ENCODE measurements around the gene SPATA17. TPM values are rescaled to one million over a fixed set of nuclear protein-coding genes. Genes with fewer than 3 reads are reported as not detected.

SPATA17 gene
- total RNA-seq, 1 donor from 2014 or later: 0.40 TPM

DNA sequence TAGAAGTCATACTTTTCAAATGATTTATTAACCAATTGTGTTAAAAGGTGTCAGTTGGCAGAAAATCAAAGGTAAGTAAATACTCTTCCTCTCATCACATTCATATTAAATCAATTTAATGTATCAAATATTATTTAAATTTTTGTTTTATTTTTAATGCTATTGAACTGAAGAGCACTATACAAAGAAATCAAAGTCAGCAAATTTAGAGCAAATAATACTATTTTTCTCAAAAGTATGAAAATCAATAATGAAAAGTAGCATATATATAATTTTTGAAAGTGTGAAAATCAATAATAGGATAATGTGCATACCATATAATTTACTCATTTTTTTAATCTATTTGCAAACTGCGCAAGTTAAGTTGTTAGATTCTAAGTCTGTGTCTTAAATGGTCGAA, 181.0 kb downstream of the SPATA17 start:
- intact Hi-C loops (cut with DNase I): no loop called here
- no peak for DNase-seq (ENCODE audit: low spot score)
- no peak for ATAC-seq

DNA sequence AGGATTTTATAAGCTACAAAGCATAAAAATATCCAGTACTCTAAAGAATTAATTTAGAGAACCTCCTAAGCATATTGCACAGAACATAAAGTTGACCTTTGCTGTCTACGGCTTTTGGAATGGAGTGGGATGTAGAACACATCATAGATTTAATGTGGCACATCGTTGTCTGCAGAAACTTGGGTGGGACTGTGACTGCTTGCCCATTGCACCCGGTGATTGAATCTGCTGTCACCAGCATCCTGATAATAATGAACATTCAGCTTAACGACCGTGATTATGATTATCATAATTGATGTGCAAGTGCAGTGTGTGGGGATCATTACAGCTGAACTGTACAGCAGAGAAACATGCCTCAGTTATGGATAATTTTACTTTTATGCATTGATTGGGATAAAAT, 181.9 kb downstream of the SPATA17 start:
- ATAC-seq: no peak
- DNase-seq (ENCODE audit: low spot score): no peak
- intact Hi-C loops (cut with DNase I): no loop called here

DNA sequence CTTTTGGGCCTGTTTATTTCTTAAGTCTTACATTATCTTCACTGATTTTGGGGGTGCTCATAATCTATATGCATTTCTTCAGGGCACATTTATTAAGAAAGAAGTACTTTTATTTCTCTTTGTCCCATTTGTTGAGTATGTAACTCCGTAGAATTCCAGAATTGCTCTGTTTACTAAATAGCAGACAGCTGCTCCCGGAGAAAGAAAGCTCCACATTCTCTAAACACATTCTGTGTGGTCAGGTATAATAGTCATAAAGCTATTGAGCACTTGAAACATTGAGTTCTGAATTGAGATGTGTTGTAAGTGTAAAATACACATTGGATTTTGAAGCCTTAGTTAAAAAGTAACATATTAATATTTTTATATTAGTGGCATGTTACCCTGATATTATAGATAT, 206.5 kb downstream of the SPATA17 start:
- ATAC-seq (no peak), DNase-seq (ENCODE audit: low spot score) (no peak)
- intact Hi-C loops (cut with DNase I): no loop called here

DNA sequence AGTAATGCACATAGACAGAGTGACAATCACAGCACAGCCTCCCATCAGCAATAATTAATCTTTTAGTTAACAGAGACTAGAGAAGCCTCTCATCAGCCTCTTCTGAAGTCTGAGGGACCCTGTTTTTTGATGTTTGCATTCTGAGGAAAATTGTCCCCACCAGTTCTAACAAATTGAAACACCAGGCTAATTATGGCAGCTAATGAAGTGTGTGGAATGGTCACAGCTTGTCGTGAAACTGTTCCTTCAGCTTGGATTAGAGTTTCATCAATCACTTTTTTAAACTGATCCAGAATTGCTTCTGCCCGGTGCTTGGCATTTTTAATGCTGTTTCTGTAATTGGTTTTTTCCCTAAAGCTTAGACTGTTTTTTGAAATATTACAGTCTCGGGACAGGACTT, 208.0 kb downstream of the SPATA17 start:
- DNase-seq (ENCODE audit: low spot score): no peak
- intact Hi-C loops (cut with DNase I): no loop called here
- no peak for ATAC-seq

DNA sequence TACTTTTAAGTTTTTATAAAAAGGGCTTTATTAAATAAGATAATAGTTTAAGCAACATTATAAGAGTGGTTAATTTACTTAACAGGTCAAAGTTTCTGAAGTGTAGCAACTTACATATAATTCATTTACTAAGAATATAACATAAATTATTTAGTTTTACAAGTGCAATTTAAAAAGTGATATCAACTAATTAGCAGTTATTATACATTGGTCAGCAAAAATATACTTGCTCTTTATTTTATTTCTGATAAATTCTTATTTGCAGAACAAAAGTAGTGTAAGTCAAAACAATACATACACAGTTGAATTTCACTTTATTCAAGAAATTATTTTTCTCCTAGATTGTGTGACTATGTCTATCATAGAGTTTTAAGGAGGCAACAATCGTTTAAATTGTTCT, 215.6 kb downstream of the SPATA17 start:
- DNase-seq (ENCODE audit: low spot score) (no peak), ATAC-seq (no peak)
- intact Hi-C loops (cut with DNase I): no loop called here

DNA sequence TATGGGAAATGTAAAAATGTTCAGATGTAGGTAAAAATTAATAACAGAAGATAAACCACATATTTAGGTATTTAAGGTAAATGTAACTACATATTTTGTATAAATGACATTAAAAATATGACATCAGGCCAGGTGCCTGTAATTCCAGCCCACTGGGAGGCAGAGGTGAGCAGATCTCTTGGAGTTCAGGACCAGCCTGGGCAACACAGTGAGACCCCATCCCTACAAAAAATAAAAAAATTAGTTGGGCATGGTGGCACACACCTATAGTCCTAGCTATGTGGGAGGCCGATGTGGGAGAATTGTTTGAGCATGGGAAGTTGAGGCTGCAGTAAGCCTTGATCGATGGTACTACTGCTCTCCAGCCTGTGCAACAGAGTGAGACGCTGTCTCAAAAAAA, 216.5 kb downstream of the SPATA17 start:
- DNase-seq (ENCODE audit: low spot score) (no peak), ATAC-seq (no peak)
- intact Hi-C loops (cut with DNase I): no loop called here

DNA sequence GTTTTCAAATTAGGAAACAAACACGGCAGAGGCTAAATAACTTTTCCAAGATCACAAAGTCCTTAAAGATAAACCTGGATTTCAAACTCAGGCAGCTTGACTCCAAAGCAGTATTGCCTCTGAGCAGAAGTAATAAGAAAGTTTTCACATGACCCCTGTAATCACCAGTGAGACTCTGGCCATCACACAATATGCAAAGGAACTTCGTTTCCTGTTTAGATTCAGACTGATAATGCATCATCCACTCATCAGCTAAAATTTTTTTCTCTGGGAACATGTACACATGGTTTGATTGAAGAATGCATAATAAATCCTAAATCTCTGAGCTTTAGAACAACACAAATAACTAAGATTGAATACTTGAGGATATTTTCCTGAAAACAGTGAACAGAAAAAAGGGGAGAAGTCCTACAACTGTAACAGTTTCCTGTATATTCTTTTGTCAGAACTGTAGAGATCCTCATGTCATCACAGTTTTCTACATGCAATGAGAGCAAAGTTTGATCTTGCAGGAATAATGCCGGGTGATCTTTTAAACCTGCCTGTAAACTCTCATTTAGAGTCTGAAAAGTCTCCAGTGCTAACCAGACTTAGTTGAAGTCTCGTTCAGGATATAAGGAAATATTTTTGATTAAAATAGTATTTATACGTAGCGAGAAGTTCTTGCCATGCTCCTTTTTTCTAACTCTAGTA, 225.3 kb downstream of the SPATA17 start:
- intact Hi-C loops (cut with DNase I): no loop called here
- DNase-seq (ENCODE audit: low spot score): no peak
- no peak for ATAC-seq

DNA sequence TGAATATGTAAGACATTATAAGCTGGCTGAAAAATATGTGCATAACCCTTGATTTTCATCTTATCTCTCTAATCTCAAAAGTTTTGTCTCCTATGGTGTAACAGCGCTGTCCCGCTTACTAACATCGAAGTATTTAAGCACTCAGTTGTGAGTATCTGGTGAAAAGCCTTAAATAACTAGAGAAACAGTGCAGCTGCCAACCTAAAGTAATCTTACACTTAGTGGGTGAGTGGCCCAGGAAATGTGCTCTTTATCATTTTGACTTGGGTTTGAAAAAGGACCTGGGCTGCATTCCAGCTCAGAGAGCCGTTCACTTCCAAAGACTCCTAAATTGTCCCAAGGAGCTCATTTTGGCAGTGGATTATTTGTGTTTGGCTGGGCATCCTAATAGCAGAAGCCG, 225.9 kb downstream of the SPATA17 start:
- DNase-seq (ENCODE audit: low spot score) (no peak), ATAC-seq (no peak)
- intact Hi-C loops (cut with DNase I): no loop called here

DNA sequence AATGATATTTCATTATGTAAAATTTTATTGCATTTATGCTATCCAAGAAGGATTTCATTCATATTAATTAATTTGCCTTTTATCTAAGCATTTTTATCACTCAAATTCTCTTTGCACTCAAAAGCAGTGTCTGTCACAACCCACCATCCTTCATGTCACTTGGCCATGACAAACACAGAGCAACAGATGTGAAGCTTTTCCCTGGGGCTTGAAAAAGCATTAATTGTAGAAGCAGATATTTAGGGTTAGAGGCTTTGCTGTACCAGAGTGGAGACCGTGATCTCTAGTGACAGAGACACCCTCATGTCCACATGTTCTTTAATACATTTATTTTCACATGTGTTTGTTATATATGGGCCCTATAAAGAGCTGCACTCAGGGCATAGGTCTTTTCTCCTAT, 230.5 kb downstream of the SPATA17 start:
- ATAC-seq: no peak
- no peak for DNase-seq (ENCODE audit: low spot score)
- intact Hi-C loops (cut with DNase I): no loop called here

DNA sequence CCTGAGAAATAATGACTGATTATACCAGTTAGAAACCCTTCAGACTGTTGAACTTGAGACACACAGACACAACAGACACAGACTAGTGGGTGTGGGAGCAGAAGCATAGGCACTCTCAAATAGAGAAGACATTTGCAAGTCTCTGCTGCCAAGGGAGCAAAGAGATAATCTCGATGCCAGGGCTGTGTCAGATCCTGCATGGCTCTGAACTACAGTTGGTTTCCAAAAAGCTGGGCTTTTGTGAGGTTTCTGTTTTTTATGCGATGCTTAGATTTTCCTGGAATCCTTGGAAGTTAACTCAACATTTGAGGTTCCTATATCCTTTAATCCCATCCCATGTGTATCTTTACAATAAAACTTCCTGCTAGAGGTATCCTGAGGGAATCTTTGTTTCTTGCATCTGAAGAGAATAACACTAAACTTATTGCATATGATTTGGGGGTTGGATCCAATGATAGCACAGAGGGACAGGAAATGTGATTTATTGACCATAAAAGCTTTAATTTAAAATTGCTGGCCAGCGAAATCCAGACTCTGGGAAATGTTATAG, 236.4 kb downstream of the SPATA17 start:
- intact Hi-C loops (cut with DNase I): no loop called here
- no peak for ATAC-seq

DNA sequence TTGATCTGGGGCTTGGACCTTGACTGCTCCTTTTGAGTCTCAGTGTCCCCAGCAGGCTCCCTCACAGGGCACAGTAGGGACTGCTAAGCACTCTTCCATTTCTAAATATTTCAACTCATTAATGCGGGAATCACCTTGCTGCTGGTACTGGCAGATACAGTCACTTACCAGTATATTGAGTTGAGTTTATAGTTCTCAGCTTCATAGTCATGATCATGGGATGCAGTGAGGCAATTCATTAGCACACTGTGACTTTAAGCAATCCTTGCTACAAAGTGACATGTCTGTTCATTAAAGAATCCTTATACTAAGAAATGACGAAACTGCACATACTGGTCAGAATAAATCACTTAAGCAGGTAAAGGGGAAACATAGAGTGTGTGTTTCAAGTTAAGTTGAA, 240.8 kb downstream of the SPATA17 start:
- intact Hi-C loops (cut with DNase I): no loop called here
- no peak for ATAC-seq
- no peak for DNase-seq (ENCODE audit: low spot score)

More for the DNA sequence above, 236.4 kb downstream of the SPATA17 start:
- DNase-seq (ENCODE audit: low spot score): no peak

DNA sequence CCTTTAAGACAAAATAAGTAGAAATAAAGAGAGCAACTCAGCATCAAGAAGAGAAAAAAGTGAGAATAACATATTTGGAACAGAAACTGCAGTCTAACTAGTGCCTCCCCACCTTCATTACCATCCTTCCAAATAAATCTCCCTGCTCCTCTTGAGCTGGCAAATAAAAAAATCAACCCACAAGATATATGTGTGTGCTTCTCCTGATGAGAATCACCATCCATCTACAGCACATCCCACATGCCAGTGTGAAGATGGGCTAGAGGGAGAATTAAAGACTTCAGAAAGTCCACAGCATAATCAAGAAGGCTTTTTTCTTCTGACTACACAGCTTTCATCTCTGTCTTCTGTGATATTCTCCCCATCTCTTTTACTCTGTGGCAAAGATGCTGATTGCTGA, 244.1 kb downstream of the SPATA17 start:
- intact Hi-C loops (cut with DNase I): no loop called here
- ATAC-seq (no peak), DNase-seq (ENCODE audit: low spot score) (no peak)

DNA sequence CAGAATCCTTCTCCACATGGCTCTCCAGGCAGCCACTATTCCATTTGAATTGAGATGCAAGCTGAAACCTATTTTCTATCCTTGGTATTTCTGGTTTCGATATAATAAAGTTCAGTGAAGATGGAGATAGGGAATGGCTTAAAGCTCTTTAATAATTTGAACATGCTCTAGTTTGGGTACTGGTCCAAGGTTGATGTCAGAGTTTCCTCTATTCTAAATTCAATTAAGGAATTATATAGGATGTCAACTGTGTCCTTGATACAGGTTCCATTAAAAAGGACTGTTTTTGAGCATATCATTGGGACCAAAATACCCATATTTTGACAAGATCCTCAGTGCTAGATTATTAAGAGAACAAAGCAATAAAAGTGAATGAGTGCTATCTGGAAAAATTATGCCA, 245.3 kb downstream of the SPATA17 start:
- ATAC-seq (no peak), DNase-seq (ENCODE audit: low spot score) (no peak)
- intact Hi-C loops (cut with DNase I): no loop called here

DNA sequence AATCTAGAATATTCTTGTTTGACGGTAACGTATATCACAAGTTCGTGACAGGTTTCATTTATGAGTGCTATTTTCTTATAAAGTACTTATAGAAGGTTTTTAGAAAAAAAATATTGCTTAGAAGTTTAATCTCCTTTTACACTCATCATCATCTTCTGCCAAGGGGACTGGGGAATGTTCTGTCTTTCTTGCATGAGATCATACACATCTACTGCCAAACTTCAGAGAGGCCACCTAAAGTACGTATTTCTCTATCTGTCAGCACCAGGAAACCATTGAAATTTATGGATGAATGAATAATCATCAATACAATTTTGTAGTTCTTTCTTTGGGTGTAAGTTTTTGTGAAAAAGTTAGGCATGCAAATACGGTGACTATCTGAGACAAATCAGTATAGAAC, 245.8 kb downstream of the SPATA17 start:
- ATAC-seq (no peak), DNase-seq (ENCODE audit: low spot score) (no peak)
- intact Hi-C loops (cut with DNase I): no loop called here

DNA sequence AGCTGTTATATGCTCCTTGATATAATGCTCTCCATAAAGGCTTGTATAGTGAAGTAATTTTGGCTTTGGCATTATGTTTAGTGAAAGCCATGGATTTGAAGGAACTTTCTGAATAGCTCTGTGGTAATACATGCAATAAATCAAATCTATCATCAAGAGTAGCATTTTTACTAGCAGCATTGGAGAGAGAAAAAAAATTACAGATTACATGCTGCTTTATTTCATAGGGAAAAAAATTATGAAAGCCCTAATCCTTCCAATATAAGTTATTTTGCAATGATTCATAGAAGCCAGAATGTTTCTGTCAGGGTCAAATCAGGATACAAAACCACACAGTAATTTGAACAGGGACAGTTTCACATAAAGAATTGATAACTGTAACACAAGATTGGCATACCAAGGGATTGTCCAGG, 250.0 kb downstream of the SPATA17 start:
- intact Hi-C loops (cut with DNase I): no loop called here
- no peak for DNase-seq (ENCODE audit: low spot score)
- ATAC-seq: no peak

DNA sequence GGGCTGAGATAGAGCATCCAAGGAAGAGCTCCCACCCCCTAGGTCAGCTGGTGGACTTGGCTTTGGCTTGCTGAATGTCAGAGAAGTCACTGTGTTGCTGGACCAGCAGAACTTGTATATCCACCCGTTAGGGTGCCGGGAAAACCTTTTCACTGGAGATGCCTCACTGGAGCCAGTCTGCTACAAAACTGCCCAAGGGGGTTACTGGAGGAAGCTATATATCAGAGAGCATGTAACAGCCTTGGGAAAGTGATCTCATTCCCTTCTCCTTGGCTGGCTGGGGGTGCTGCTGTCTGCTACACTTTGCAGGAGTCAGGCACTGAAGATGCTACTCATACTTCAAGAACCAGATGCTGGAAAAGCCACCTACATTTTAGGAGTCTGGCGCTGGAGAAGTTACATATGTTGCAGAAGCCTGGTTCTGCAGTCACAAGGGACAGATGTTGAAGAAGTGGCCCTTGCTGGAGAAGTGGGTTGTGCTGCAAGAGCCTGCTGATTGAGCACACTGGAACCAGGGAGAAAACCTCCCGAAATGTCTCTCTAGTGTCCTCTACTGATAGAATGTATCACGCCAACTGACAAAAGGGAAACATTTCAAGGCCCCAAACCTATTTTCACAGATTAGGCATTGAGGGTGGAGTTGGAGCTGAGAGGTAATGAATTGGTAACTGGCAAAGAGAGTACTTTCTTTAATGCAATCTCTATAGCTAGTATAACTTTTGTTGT, 250.6 kb downstream of the SPATA17 start:
- intact Hi-C loops (cut with DNase I): no loop called here
- DNase-seq (ENCODE audit: low spot score) (no peak), ATAC-seq (no peak)

DNA sequence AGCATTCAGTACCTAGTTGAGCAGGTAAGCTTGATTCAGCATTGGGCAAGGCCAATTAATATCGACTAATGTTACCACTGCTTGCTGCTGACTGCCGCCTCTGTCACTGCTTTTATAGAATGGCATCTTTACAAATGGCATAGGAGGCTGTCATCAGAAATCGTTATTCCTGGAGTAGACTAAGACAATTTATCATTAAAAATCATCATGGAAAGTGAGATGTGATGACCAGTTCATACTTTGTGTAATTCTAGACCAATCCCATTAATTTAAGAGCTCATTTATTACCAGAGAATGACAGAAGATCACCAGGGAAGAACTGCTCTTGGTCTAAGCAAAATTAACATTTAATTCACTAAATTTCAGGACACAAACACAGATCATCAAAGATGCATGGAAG, 254.0 kb downstream of the SPATA17 start:
- ATAC-seq (no peak), DNase-seq (ENCODE audit: low spot score) (no peak)
- intact Hi-C loops (cut with DNase I): no loop called here

DNA sequence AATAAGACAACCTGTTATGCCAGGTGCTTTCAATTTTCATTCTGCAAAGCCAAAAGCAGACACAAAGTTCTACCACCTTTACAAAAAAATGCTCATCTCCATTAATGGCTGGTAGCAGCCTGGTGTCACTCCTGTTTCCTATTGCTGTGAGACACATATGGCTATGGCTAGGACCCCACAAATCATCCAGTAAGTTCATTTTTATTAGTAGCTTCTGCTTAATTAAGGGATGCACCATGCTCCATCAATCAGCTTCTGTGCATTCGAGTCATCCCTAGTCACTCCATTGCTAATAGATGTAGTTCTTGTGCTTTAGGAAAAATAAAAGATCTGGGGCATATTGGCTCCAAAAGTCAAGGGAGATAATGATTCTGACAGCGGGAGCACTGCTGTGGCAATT, 257.2 kb downstream of the SPATA17 start:
- ATAC-seq: no peak
- no peak for DNase-seq (ENCODE audit: low spot score)
- intact Hi-C loops (cut with DNase I): no loop called here

DNA sequence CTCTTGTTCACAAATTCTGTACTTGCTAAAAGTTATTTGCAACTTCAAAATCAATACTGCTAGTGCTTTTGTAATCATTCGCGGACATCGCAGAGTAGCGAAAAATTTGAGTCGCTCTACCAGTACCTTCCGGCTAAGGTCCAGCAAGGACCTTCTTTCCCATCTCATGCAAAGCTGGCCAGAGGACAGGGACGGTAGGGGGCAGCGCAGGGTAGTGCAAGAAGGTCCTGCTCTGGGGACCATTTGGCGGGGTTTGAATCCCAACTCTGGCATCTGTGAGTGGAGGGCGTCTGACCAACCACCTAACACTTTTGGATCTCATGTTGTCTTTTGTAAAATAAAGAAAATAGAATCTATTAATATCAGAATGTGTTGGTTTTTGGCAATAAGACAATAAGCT, 258.3 kb downstream of the SPATA17 start:
- DNase-seq (ENCODE audit: low spot score) (no peak), ATAC-seq (no peak)
- intact Hi-C loops (cut with DNase I): no loop called here

DNA sequence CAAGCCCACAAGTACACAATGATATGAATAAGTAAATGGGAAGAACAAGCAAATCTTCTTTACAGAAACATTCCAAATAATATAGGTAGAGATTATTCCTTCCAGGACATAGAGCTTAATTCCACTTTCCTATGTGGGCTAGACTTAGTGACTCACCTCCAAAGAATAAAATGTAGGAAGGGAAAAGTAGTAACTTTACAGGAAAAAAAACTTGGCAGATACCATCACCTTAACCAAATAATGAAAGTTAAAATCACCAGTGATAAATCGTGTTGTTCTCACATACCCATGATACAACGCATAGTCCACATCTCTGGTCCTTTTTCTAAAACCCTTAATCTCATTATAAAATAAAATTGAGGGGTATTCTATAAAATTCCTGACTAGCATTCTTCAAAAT, 260.8 kb downstream of the SPATA17 start:
- no peak for ATAC-seq
- no peak for DNase-seq (ENCODE audit: low spot score)
- intact Hi-C loops (cut with DNase I): no loop called here

DNA sequence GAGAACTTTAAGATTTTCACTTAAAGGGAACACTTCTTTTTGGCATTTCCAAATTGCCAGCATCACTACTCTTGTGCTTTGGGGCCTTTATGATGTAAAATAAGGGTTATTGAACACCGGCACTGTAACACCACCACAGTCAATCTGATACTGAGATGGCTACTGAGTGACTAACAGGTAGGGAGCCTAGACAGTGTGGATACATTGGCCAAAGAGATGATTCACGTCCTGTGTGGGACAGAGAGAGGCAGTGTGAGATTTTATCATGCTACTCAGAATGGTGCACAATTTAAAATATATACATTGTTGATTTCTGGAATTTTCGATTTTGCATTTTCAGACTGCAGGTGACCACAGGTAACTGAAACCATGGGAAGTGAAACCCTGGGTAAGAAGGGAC, 261.6 kb downstream of the SPATA17 start:
- ATAC-seq (no peak), DNase-seq (ENCODE audit: low spot score) (no peak)
- intact Hi-C loops (cut with DNase I): no loop called here
